ENCODE measurements around the gene FLAD1. TPM values are rescaled to one million over a fixed set of nuclear protein-coding genes. Genes with fewer than 3 reads are reported as not detected.

FLAD1 gene
- polyA plus RNA-seq, 2 of the 4 experiments (the other 2 are of a cell fraction), result 34.1 to 43.5 TPM

DNA sequence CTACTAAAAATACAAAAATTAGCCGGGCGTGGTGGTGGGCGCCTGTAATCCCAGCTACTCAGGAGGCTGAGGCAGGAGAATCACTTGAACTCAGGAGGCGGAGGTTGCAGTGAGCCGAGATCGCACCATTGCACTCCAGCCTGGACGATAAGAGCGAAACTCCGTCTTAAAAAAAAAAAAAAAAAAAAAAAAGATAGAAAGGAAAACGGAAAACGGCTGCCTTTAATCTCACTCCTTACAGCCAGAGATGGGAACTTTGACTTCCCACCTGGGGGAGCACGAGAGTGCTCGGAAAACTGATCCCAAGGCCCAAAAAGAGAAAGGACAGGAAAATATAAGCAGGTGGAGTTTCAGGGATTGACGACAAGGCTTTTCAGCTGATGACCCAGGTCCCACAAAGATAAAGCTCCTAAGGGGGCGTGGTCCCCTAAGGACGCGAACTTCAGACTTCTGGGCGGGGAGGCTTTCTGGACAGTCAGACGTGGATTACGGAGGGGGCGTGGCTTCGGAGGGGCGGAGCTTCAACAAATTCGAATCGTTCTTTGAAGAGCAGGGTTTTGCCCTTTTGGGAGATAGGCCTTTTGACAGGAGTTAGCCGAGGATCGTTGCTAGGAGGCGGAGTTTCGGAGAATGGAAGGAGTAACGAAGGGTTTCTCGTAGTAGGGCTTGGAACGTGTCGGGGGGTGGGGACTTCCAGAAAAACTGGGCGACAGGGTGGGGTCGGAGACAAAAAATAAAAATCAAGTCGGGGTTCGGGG, 9.6 kb upstream of the FLAD1 start:
- FAIRE-seq (no peak), ATAC-seq (peak; percentile 19), DNase-seq (ENCODE audit: low read depth in 1 of 2, low spot score in 1 of 2) (peak; percentile 88 to 99)
- H3K4me1 ChIP-seq, result peaks cover 42% of the 10 kb centered on the region
- 2% methylated on average over 37 of the region's 37 CpGs for WGBS (ENCODE audit: missing lambda C conversion rate)
- H3K9me3 ChIP-seq, result no peaks in the 10 kb centered on the region
- peak overlapping the region; percentile 65 for H3K4me3 ChIP-seq
- peak overlapping the region; percentile 99 for H3K4me2 ChIP-seq
- ChIA-PET POLR2A (interaction anchor here (0.6 to 6.3 kb wide), 18 partner anchors 9 to 378 kb away, joined by 3 to 91 read pairs (median 8); partner anchors contain the start of genes ADAM15, FLAD1, LENEP and PBXIP1), CTCF (no interaction called here)
- H3K27ac ChIP-seq, result peak overlapping the region; percentile 98 to 100
- TF ChIP-seq HDAC2 (IDR thresholded peaks at IDR 0.05), result no peak
- peak; percentile 33 for TF ChIP-seq CHD2 (IDR thresholded peaks at IDR 0.05; ENCODE audit: low read length, partially characterized antibody)
- TF ChIP-seq MYC (IDR thresholded peaks at IDR 0.05; ENCODE audit: borderline replicate concordance, low read length), result peak; percentile 52; the same call in 1 of the 2 replicates
- peak; percentile 6; the same call in 1 of the 2 replicates for TF ChIP-seq PHF8 (IDR thresholded peaks at IDR 0.05; ENCODE audit: borderline replicate concordance, low read depth)
- peak; percentile 23 for TF ChIP-seq POLR2A (IDR thresholded peaks at IDR 0.05; ENCODE audit: low read length)
- peak; percentile 50; the same call in 1 of the 2 replicates for TF ChIP-seq GATA3 (IDR thresholded peaks at IDR 0.05; ENCODE audit: borderline replicate concordance)
- TF ChIP-seq, protein P1, sequence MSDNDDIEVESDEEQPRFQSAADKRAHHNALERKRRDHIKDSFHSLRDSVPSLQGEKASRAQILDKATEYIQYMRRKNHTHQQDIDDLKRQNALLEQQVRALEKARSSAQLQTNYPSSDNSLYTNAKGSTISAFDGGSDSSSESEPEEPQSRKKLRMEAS (IDR thresholded peaks at IDR 0.05), result no peak; the same call in 1 of the 2 replicates
- TF ChIP-seq HOXB5 (CRISPR knock-in tag; IDR thresholded peaks at IDR 0.05), result no peak
- TF ChIP-seq HOXB13 (CRISPR knock-in tag; IDR thresholded peaks at IDR 0.05; ENCODE audit: low read depth), result no peak
- TF ChIP-seq, protein P2, sequence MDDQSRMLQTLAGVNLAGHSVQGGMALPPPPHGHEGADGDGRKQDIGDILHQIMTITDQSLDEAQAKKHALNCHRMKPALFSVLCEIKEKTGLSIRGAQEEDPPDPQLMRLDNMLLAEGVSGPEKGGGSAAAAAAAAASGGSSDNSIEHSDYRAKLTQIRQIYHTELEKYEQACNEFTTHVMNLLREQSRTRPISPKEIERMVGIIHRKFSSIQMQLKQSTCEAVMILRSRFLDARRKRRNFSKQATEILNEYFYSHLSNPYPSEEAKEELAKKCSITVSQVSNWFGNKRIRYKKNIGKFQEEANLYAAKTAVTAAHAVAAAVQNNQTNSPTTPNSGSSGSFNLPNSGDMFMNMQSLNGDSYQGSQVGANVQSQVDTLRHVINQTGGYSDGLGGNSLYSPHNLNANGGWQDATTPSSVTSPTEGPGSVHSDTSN (IDR thresholded peaks at IDR 0.05), result peak; percentile 52; the same call in 1 of the 2 replicates
- TF ChIP-seq, protein P3, sequence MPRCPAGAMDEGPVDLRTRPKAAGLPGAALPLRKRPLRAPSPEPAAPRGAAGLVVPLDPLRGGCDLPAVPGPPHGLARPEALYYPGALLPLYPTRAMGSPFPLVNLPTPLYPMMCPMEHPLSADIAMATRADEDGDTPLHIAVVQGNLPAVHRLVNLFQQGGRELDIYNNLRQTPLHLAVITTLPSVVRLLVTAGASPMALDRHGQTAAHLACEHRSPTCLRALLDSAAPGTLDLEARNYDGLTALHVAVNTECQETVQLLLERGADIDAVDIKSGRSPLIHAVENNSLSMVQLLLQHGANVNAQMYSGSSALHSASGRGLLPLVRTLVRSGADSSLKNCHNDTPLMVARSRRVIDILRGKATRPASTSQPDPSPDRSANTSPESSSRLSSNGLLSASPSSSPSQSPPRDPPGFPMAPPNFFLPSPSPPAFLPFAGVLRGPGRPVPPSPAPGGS (IDR thresholded peaks at IDR 0.05), result 0 out of 3 replicates have a peak, but pooled peaks have one; percentile 1

DNA sequence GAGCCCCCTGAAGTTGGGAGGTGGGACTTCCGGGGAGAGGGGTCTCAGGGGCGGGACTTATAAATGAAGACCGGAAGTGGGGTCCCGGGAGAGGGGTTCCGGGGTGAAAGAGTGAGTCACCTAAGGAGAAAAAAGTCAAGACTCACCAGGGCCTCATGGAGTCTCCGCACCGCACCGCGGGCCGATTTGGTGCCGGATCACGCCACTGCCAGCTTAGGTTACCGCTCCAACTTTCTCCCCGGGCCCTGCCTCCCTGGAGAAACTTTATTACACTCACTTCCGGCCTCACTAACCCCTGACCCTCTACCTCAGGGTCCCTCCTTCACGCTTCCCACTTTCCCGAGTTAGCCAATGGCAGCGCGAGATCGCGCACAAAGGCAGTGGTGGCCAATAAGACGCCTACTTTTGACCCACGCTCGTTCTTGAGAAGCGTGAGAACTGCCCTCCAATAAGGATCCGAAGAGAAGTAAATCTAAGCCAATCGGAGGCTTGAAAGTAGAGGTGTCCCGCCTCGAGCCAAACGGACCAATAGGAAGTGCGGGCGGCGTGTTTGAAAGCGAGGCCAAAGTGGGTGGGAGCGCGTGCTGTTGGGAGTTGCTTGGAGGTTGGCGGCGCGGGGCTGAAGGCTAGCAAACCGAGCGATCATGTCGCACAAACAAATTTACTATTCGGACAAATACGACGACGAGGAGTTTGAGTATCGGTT, 8.9 kb upstream of the FLAD1 start, which contains the start of gene CKS1B:
Gene CKS1B (plus strand): TSS at position 580 of the 706 bp plus-strand sequence. CDS start 65 bp downstream, at position 645.
- Histone ChIP-seq H3K4me2 (peak within 1 kb of the TSS; percentile 99), H3K9me3 (no peaks in the 10 kb centered on the region), H3K4me3 (peak within 1 kb of the TSS; percentile 65), H3K4me1 (peaks cover 37% of the 10 kb centered on the region), H3K27ac (peak within 1 kb of the TSS; percentile 98 to 100)
- POLR2A ChIA-PET, result interaction anchor here (0.6 to 6.3 kb wide), 18 partner anchors 9 to 379 kb away, joined by 3 to 91 read pairs (median 8); partner anchors contain the start of genes ADAM15, FLAD1, LENEP and PBXIP1
- DNase-seq (ENCODE audit: low read depth in 1 of 2, low spot score in 1 of 2) (peak; percentile 99 to 100), ATAC-seq (peak; percentile 65 to 77), FAIRE-seq (peak; percentile 46)
- CTCF ChIA-PET, result no interaction called here
- under 1% methylated on average over 47 of the region's 47 CpGs for WGBS (ENCODE audit: missing lambda C conversion rate)
- TF ChIP-seq POLR2A (IDR thresholded peaks at IDR 0.05; ENCODE audit: low read length) (peak; percentile 24; the same call in 1 of the 2 replicates), EHF (CRISPR knock-in tag; IDR thresholded peaks at IDR 0.05) (no peak), HOXB5 (CRISPR knock-in tag; IDR thresholded peaks at IDR 0.05) (peak; percentile 71; the same call in 1 of the 2 replicates), ESRRA (IDR thresholded peaks at IDR 0.05; ENCODE audit: borderline replicate concordance, low read length) (no peak), MAFK (IDR thresholded peaks at IDR 0.05; ENCODE audit: partially characterized antibody) (no peak), FOXS1 (CRISPR knock-in tag; IDR thresholded peaks at IDR 0.05) (no peak), HEYL (CRISPR knock-in tag; IDR thresholded peaks at IDR 0.05) (no peak), CHD2 (IDR thresholded peaks at IDR 0.05; ENCODE audit: low read length, partially characterized antibody) (peak; percentile 28), RAD21 (conservative IDR thresholded peaks at IDR 0.05 in 1 of 2, IDR thresholded peaks at IDR 0.05 in 1 of 2) (no peak), ZNF302 (CRISPR knock-in tag; IDR thresholded peaks at IDR 0.05) (no peak), JUNB (IDR thresholded peaks at IDR 0.05) (0 out of 2 replicates have a peak, but pooled peaks have one; percentile 11), HOXB13 (CRISPR knock-in tag; IDR thresholded peaks at IDR 0.05; ENCODE audit: low read depth) (no peak), ZC3H11A (IDR thresholded peaks at IDR 0.05) (no peak), EHMT2 (IDR thresholded peaks at IDR 0.05; ENCODE audit: low read depth) (no peak), HOXA7 (CRISPR knock-in tag; IDR thresholded peaks at IDR 0.05) (peak; percentile 89), ZSCAN20 (CRISPR knock-in tag; IDR thresholded peaks at IDR 0.05) (no peak)
- TF ChIP-seq, protein P4, sequence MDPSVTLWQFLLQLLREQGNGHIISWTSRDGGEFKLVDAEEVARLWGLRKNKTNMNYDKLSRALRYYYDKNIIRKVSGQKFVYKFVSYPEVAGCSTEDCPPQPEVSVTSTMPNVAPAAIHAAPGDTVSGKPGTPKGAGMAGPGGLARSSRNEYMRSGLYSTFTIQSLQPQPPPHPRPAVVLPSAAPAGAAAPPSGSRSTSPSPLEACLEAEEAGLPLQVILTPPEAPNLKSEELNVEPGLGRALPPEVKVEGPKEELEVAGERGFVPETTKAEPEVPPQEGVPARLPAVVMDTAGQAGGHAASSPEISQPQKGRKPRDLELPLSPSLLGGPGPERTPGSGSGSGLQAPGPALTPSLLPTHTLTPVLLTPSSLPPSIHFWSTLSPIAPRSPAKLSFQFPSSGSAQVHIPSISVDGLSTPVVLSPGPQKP (IDR thresholded peaks at IDR 0.05; ENCODE audit: low read depth, low read length), result no peak
- TF ChIP-seq, protein P5, sequence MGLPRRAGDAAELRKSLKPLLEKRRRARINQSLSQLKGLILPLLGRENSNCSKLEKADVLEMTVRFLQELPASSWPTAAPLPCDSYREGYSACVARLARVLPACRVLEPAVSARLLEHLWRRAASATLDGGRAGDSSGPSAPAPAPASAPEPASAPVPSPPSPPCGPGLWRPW (IDR thresholded peaks at IDR 0.05), result no peak
- TF ChIP-seq, protein P6, sequence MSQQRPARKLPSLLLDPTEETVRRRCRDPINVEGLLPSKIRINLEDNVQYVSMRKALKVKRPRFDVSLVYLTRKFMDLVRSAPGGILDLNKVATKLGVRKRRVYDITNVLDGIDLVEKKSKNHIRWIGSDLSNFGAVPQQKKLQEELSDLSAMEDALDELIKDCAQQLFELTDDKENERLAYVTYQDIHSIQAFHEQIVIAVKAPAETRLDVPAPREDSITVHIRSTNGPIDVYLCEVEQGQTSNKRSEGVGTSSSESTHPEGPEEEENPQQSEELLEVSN (IDR thresholded peaks at IDR 0.05; ENCODE audit: borderline replicate concordance, low read depth), result peak; percentile 85
- TF ChIP-seq, protein P2 (IDR thresholded peaks at IDR 0.05), result no peak; the same call in 1 of the 2 replicates
- TF ChIP-seq, protein P7, sequence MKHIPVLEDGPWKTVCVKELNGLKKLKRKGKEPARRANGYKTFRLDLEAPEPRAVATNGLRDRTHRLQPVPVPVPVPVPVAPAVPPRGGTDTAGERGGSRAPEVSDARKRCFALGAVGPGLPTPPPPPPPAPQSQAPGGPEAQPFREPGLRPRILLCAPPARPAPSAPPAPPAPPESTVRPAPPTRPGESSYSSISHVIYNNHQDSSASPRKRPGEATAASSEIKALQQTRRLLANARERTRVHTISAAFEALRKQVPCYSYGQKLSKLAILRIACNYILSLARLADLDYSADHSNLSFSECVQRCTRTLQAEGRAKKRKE (CRISPR knock-in tag; IDR thresholded peaks at IDR 0.05; ENCODE audit: low read depth), result no peak
